Measurements from ENCODE around the gene XXYLT1. TPM values are rescaled to one million over a fixed set of nuclear protein-coding genes. Genes with fewer than 3 reads are reported as not detected.

Gene XXYLT1
- total RNA-seq, 1 donor from 2014 or later: 8.9 TPM

DNA sequence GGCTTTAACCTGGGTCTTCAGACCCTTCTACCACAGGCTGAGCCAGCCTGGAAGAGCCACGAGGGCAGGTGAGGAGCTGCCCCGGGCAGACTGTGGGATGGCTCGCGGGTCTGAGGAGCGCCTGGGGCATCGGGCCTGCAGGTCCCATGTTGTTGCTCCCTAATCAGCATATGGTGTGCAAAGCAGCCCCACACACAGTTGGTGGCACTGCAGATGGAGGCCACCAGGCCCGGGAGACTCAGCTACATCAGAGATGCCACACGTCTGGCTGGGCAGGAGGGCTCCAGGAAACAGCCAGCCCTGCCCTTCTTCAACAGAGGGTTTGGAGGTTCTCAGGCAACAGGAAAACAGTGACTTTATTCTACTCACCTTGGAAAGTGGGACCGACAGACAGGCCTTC is 63.9 kb downstream of the XXYLT1 start:
- Histone ChIP-seq H3K36me3 (no peaks in the 10 kb centered on the region), H3K4me3 (no peak overlapping the region), H3K9me3 (no peaks in the 10 kb centered on the region), H3K27ac (no peak overlapping the region), H3K4me1 (peaks cover 64% of the 10 kb centered on the region), H3K27me3 (ENCODE audit: low read depth) (no peaks in the 10 kb centered on the region)
- DNase-seq (no peak), ATAC-seq (no peak)
- intact Hi-C loops (cut with DNase I): no loop called here
- TF ChIP-seq, protein P1, sequence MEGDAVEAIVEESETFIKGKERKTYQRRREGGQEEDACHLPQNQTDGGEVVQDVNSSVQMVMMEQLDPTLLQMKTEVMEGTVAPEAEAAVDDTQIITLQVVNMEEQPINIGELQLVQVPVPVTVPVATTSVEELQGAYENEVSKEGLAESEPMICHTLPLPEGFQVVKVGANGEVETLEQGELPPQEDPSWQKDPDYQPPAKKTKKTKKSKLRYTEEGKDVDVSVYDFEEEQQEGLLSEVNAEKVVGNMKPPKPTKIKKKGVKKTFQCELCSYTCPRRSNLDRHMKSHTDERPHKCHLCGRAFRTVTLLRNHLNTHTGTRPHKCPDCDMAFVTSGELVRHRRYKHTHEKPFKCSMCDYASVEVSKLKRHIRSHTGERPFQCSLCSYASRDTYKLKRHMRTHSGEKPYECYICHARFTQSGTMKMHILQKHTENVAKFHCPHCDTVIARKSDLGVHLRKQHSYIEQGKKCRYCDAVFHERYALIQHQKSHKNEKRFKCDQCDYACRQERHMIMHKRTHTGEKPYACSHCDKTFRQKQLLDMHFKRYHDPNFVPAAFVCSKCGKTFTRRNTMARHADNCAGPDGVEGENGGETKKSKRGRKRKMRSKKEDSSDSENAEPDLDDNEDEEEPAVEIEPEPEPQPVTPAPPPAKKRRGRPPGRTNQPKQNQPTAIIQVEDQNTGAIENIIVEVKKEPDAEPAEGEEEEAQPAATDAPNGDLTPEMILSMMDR (IDR thresholded peaks at IDR 0.05): no peak

DNA sequence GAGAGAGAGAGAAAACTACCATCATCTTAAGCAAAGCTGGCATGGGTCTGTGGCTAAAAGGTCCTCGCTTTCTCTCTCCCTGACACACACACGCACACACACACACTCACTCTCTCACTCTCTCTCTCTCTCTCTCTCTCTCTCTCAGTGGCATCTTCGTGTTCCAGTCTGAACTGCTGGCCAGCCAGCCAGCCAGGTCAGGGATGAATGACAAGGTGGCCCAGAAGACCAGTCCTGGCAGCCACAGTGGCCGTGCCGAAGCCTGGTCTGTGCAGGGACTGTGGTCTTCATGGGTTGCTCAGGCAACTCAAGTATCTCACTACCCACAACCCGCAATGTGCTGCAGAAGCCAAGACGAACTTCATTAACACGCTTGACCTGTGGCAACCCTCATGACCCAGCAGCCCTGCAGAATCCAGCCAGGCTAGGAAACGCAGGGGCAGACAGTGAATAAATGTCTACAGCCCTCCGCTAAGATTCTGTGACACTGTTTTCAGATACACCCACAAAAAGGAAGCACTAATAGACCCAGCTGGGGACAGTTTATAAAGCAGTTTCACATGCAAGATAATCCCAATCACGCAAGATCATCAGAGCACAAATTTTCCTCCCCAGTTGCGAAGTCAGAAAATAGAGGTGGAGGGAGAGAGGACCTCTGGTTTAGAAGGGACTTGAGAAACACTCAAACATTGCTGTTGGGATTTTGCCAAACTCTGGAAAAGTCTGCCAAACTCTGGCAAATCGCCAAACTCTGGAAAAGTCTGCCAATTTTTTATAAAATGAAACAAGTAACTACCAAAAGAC is 66.4 kb downstream of the XXYLT1 start:
- no peaks in the 10 kb centered on the region for H3K36me3 ChIP-seq
- DNase-seq (no peak), ATAC-seq (peak; percentile 35 to 47)
- TF ChIP-seq, protein P1 (IDR thresholded peaks at IDR 0.05): no peak
- H3K9me3 ChIP-seq: no peaks in the 10 kb centered on the region
- H3K27ac ChIP-seq: peak overlapping the region; percentile 66
- no peak overlapping the region for H3K4me3 ChIP-seq
- intact Hi-C loops (cut with DNase I): no loop called here
- no peaks in the 10 kb centered on the region for H3K27me3 ChIP-seq (ENCODE audit: low read depth)
- H3K4me1 ChIP-seq: peaks cover 48% of the 10 kb centered on the region

DNA sequence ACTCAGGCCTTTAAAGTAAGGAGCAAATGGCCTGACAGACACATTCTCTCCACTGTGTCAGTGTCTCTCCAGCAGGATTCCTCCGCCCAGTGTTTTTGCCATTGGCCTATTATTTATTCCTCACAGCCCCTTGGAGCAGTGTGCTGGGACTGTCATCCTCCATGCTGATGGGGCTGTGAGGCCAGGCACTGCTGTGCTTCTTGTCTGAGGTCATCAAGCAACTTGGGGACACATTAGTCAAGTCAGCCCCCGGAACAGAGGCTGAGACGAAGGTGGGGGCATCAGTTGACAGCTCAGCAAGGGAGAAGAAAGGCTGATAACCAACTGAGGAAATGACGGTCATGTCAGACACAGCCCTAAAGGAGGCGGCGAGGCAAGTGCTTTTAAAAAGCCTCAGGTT is 67.4 kb downstream of the XXYLT1 start:
- TF ChIP-seq, protein P1 (IDR thresholded peaks at IDR 0.05): no peak
- Histone ChIP-seq H3K27me3 (ENCODE audit: low read depth) (no peaks in the 10 kb centered on the region), H3K9me3 (no peaks in the 10 kb centered on the region), H3K27ac (peak overlapping the region; percentile 66), H3K4me1 (peaks cover 40% of the 10 kb centered on the region), H3K36me3 (no peaks in the 10 kb centered on the region), H3K4me3 (no peak overlapping the region)
- DNase-seq (no peak), ATAC-seq (peak; percentile 43 to 44)
- intact Hi-C loops (cut with DNase I): no loop called here

DNA sequence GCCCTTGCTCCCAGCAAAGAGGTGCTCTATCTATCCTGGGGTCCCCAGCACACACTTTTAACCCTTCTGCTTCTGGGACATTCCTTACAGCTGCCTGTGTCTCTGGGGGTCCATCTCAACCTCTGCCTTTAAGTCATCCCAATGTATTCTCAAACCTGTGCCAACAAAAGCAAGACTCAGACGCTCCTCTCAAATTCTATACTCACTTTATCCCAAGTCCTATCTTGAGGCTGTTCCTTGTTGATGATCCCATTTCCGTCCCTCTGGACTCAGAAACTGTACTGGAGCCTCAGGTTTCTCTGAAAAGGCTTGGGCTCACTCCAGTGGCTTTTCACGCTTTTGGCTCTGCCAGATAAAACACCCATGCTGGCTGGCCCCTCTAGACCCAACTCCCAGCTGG is 69.7 kb downstream of the XXYLT1 start:
- H3K4me1 ChIP-seq: peaks cover 46% of the 10 kb centered on the region
- ATAC-seq (no peak), DNase-seq (no peak)
- intact Hi-C loops (cut with DNase I): no loop called here
- no peaks in the 10 kb centered on the region for H3K9me3 ChIP-seq
- no peaks in the 10 kb centered on the region for H3K36me3 ChIP-seq
- H3K4me3 ChIP-seq: no peak overlapping the region
- no peaks in the 10 kb centered on the region for H3K27me3 ChIP-seq (ENCODE audit: low read depth)
- H3K27ac ChIP-seq: no peak overlapping the region
- TF ChIP-seq, protein P1 (IDR thresholded peaks at IDR 0.05): no peak

DNA sequence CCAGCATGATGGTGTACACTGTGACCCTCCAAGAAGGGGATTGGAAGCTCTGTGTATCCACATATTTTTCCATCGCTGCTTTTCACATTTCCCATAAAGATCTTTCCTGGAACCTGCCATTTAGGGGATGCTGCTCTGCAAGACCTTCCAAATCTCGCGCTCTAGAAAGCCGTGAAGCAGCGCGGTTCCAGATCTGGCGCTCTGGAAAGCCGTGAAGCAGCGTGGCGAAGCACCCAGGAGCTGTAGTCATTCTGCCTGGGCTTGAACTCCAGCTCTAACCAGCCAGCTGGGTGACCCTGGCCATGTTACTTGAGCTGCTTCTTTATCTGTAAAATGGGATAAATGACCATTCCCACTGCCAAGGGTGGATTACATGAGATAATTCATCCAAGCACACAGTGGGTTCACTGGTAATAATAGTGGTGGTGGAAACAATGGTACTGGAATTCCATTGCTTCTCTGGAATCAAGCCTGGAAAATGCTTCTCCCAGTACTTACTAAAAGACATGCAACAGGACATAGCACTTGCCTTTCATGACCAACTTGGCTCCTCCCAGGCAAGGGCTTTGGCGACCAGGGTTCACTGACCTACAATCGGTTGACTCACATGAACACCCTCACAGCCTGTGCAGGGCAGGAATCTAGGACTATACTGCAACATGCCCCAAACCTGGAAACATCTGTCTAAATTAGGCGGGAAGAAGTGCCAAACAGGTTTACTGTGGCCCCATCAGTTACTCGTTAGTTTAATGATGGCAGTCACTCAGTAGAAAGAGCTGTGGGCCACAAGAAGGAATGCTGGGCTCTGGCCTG is 70.7 kb downstream of the XXYLT1 start:
- ATAC-seq: no peak
- DNase-seq: no peak
- TF ChIP-seq, protein P1 (IDR thresholded peaks at IDR 0.05): no peak
- peaks cover 48% of the 10 kb centered on the region for H3K4me1 ChIP-seq
- H3K9me3 ChIP-seq: no peaks in the 10 kb centered on the region
- H3K4me3 ChIP-seq: no peak overlapping the region
- no peak overlapping the region for H3K27ac ChIP-seq
- intact Hi-C loops (cut with DNase I): no loop called here
- no peaks in the 10 kb centered on the region for H3K27me3 ChIP-seq (ENCODE audit: low read depth)
- H3K36me3 ChIP-seq: no peaks in the 10 kb centered on the region
